ENCODE measurements around the gene UBE2D2. TPM values are rescaled to one million over a fixed set of nuclear protein-coding genes. Genes with fewer than 3 reads are reported as not detected.

Gene UBE2D2
- total RNA-seq, 1 experiment from 2014 or later = 75.7 TPM

DNA sequence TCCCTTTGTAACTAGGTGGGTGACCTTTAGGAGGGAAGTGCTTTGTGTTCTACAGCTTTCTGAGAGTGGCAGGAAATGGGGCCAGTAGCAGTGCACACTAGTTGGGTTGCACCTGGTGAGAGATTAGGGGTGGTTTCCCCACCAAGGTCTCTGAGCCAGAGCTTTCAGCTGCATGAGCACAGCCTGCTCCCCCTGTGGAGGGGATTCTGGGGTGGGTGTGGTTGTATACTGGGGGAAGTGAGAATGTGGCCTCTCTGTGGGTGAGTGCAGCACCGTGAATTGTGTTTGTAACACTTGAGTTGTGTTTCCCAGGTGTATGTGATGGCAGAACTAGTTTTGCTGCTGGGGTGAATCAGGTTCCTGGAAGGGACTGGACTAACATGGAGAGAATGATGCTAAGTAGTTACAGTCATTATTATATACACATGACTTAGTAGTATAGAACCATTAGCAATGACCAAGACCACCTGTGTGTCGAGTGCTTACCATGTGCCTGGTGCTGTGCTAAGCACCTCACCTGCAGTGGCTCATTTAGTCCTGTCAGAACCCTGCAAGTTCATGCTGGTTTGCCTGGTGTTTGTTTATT is 75.2 kb downstream of the UBE2D2 start:
- no peak for DNase-seq (ENCODE audit: low read depth)

DNA sequence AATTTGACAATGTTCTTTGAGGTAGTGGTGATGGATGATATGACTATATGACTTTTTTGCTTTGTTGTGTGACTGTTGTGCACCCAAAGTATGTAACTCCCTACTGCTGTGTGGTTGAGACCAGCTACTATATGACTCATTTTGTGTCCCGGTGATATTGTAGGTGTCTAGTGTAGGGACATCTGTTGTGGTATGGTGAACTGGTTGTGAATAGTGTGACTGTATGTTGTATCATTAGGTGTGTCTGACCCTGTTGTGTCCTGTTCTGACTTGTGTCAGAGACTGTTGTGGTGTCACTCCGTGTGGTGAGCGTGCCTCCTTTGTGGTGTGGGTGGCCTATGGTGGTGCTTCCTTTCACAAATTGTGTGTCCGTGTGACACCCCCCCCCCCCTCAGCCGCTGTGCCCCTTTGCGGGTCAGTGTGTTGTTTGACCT is 75.9 kb downstream of the UBE2D2 start:
- DNase-seq (ENCODE audit: low read depth) = peak; percentile 65

DNA sequence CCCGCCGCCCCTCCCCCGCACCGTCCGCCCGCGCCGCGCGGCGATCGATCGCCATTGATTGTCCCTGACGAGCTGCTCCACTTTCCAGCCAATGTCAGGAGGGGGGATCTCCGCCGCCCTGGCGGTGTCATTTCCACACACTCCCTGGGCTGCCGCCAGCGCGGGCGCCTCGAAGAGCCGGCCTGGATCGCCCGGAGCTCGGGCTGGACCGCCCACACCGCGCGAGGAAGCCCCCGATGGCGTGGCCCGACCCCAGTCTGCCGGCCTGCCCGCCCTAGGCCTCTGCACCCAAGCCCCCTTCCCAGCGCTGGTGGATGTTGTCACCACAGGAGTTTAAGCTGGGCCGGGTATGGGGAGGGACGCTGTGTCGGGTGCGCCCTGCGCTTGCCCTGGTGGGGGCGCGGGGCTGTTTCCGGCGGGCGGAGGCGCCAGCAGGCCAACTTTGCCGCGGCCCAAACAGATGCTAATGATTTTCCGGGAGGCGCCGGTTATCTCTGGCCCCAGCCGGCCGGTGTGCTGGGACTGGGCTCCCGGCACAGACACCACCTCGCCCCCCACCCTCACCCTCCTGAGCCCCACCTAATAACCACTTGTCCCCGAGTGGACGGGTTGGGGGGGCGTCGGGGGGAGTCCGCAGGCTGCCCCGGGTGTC is 76.4 kb downstream of the UBE2D2 start:
- DNase-seq (ENCODE audit: low read depth) = peak; percentile 73

DNA sequence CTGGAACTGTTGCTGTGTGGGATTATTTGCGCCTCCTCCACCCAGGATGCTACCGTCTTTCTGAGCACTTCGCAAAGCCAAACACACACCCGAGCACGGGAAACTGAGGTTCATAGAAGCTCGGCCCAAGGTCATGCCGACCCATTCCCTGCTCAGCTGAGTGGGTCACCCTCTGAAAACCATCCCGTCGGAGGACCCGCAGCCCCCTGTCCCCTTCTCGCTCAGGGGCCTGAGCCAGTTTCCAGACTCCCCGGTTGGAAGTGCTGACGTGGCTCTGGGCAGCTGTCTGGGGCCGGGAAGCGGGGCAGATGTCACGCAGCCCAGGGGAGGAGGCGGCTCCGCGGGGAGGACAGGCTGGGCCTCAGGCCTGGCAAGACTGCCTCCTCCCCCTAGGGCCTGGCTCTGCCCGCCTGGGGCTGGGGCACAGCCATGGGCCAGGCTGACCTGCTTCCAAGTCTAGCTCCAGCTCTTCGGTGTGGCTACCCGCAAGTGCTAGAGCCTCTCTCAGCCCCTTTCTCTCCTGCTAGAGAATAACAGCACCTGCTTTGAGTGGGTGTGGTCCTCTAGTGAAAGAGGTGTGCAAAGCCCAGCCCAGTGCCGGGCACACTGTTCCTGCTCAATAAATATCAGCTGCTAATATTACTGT is 77.1 kb downstream of the UBE2D2 start:
- peak; percentile 78 for DNase-seq (ENCODE audit: low read depth)

DNA sequence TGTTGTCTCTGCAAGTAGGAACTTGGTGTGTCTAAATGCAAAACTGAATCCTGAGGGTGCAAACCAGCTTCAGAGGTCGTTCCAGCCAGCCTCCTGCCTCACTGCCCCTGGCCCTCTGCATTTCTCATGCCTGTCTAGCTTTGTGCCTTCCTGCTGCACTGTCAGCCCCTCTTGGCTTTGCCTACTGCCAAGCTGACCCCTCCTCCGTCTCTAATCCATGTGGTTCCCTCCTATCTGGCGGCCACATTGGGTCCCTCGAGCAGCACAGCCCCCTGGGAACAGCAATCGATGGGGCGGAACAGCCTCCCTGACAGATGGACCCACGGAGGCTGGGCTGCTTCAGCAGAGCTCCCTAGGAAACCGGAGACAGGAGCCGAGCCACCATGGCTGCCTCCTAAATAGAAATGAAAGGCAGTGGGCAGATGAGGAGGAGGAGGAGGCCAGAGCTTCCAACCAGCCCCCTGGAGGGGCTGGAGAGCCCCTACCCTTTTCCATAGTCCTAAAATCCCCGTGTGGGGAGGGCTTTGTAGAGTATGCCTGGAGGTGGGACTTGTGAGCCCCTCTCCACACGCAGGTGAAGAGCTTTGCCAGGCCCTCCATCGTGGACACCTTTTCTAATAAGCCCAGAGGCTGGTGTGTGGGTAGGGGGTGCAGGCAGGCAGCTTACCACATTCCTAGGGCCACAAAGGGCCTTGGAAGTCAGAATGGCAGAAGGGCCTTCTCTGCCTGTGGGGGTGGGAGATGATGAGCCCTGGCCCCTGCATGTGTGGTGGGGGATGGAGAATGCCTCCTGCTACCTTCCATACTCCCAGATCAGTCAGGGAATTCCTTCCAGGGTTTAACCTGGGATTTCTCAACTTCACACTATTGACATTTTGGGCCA is 77.8 kb downstream of the UBE2D2 start:
- no peak for DNase-seq (ENCODE audit: low read depth)

DNA sequence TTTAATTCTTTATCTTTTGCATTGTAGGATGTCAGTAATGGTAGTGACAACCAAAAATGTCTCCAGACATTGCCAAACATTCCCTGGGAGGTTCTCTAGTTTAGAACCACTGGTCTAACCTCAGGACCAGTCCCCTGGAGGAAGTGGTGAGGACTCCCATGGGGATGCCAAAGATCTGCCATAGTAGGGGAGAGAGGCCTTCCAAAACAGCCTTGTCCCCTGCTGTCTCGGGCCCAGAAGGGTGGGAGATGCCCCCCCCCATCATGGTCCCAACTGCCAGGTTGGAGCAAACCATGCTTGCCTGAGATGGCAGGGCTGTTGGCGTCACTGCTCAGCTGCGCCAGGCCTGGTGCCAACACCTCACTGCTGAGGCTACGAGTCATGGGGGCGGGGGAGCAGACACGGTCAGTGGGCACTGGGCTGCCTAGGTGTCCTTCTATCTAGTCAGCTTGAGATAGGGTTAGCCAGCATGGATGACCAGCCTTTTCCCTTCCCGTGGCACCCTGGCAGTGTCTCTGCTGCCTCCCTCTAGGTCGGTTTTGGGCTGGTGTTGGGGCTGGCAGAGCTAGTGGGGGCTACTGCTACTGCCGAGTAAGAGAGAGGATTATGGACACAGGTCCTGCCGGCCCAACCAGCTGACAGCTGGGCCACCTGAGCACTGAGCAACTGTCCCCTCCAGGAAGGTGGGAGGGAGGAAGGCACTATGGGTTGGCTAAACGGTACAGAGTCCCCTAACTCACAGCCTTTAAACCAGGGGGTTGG is 78.7 kb downstream of the UBE2D2 start:
- DNase-seq (ENCODE audit: low read depth) = peak; percentile 38

- no peak for DNase-seq (ENCODE audit: low read depth)
These were observed 79.4 kb downstream of the UBE2D2 start for GRCh38 chr5:139640421-139641115.

DNA sequence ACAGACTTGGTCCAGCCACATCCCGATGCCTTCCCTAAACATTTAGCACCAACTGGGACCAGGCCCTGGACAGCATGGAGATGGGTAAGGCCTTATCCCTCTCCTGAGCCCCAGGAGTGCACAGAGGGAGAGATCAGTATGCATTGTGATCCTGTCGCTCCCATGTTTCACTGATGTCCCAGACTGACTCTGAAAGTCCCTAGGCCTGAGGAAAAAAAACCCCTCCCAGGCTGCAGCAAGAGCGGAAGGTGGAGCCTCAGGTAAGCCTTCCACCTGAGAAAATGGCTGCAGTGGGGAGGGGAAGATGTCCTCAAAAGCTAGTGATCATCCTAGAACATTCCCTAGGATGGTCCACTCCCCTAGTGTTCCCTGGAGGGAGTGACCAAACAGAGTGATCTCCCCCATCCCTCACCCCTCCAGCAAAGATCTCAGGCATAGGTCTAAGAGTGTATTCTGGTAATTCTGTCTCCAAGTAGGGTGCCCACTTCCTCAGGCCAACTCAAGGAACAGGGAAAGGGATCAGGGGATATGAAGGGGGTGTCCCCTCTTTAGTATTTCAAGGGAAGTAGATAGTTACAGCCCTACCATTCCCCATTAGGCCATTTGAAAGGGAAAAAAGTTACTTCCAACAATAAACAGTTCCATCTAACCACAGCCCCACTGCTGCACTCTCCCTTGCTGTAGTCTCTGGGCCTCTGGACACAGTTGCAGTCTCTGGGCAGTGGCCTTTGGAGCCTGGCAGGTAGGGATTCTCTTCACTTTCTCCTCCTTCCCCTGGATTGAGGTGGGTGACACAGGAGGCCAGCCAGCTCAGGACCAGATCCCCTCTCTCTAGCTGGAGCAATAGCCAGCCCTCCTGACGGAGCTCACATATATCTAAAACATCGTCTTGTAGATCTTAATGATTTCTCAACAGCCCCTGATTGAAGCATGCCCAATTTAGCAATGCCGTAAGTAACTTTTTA is 80.3 kb downstream of the UBE2D2 start:
- DNase-seq (ENCODE audit: low read depth) = no peak

GRCh38 chr5:139642213-139642612 is 81.1 kb downstream of the UBE2D2 start:
- no peak for DNase-seq (ENCODE audit: low read depth)

DNA sequence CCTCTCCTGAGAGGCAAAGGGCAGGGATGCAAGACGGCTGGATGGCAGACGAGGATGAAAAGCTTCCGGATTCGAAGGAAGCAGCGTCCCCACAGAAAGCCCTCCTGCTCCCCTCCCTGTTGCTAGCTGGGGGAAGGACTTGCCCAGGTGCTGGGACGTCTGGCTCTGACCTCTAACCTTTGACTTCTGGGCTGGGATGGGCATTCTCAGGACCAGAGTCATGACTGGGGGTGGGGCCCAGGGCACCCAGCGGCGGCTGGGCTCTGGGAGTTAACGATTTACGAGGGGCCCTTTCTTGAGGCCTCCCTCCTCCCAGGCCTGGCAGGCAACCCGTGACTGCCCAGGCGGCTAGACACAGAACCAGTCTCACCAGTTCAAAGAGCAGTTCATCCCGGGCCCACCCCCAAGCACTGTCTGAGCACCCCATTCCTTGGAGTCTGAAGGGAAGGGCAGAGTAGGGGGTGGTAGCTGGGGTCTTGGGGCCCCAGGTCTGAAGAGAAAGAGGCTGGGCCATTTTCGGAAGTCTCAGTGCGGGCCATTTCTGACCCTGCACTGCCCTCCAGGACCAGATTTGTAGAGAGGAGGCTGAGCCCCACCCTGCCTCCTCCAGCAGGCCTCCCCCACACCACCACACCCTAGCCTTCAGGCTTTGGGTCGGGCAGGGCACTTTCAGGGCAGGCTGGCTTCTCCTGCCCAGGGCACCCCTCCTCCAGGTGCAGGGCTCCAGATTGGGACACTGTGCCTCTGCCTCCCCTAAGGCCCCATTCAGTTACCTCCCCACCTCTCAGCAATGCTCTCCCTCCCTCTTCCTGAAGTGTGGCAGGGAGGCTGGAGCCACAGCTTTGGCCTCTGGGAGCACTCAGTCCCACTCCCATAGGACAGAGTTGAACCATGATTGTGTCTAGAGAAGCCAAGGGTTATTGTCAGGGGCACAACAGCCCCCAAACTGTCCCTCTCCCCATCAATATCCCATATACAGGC is 82.0 kb downstream of the UBE2D2 start:
- no peak for DNase-seq (ENCODE audit: low read depth)

DNA sequence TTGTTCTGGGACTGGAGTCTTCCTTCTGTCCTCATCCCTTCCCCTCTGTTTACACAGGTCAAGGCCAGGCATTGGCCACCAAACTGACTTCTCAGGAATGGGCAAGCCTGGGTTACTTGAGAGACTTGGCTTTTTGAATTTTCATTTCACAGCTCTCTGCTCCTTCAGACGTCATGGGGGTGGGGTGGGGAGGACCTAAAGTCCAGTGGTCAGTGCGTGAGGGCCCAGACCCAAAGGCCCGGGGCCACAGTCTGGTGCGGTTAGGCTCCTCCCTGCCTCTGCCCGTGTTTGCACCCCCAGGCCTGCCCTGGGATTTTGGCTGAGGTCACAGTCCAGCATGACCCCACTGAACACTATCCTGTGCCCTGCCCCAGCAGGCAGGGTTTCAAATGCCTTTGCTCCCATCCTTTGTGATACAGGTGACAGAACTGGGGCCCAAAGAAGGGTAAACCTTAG is 82.9 kb downstream of the UBE2D2 start:
- no peak for DNase-seq (ENCODE audit: low read depth)

- no peak for DNase-seq (ENCODE audit: low read depth)
These were observed 83.7 kb downstream of the UBE2D2 start for GRCh38 chr5:139644646-139645429.

GRCh38 chr5:139645430-139645871 is 84.3 kb downstream of the UBE2D2 start:
- DNase-seq (ENCODE audit: low read depth) = no peak

- no peak for DNase-seq (ENCODE audit: low read depth)
These were observed 85.0 kb downstream of the UBE2D2 start for GRCh38 chr5:139646111-139646510.

- no peak for DNase-seq (ENCODE audit: low read depth)
These were observed 85.9 kb downstream of the UBE2D2 start for GRCh38 chr5:139646912-139647505.

DNA sequence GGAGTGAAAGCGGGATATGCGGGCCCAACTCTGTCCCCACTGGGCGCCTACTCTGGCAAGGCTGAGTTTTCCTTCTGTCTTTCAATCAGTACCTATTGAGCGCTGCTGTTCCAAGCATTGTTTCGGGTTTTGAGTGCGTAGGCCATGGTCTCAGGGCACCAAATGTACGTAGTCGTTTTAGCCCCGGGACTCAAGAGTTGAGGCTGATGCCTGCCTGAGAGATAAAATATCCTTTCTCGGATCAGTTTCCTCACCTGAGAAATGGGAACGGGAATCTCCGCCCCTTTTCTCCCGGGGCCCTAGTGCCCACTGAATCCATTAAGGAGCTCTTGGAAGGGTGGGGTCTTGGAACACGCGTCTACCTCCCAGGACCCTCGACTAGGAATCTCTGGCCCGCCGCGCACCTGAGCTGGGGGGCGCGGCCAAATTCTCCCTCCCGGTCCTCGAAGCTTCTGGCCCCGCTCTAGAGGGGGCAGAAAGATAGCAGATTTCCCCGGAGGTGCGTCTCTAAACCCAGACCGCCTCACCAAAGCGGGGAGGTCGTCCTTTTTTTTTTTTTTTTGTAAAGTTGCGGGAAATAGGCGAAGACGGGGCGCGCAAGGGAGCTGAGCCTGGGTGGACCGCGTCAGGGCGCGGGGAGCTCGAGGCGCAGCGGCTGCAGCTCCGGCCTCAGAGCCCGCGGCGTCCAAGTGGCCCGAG is 86.5 kb downstream of the UBE2D2 start:
- no peak for DNase-seq (ENCODE audit: low read depth)
